ENCODE measurements around the gene TBC1D3B.
A peak's percentile ranks its signal among the peaks of the same experiment; 100 is the strongest.
"Not testable (repeated sequence)": the region's sequence is repeated elsewhere in the genome, so short reads cannot be mapped to it uniquely, and the experiment has no call there.

Gene TBC1D3B

GRCh38 chr17:36197387-36197703 is 20.9 kb upstream of the TBC1D3B start:
- peaks cover 7% of the 10 kb centered on the region for H3K4me1 Mint-ChIP-seq
- H3K27ac Mint-ChIP-seq: peak overlapping the region in 1 of 3 experiments; percentile 29
- peaks cover 27% of the 10 kb centered on the region for H3K27me3 Mint-ChIP-seq (ENCODE audit: low read depth)
- no peaks in the 10 kb centered on the region for H3K9me3 Mint-ChIP-seq
- no peak overlapping the region for H3K4me3 Mint-ChIP-seq
- TF ChIP-seq CTCF (IDR thresholded peaks at IDR 0.05; ENCODE audit: unreplicated experiment in 3 of 3): no peak
- H3K36me3 Mint-ChIP-seq (ENCODE audit: low read depth): no peaks in the 10 kb centered on the region

- Mint-ChIP-seq H3K4me1 (peaks cover 11% of the 10 kb centered on the region), H3K9me3 (no peaks in the 10 kb centered on the region), H3K4me3 (no peak overlapping the region), H3K27ac (no peak overlapping the region), H3K27me3 (ENCODE audit: low read depth) (peaks cover 30% of the 10 kb centered on the region), H3K36me3 (ENCODE audit: low read depth) (no peaks in the 10 kb centered on the region)
- TF ChIP-seq CTCF (IDR thresholded peaks at IDR 0.05; ENCODE audit: unreplicated experiment in 3 of 3): no peak
Measured at GRCh38 chr17:36196131-36196486, 19.7 kb upstream of the TBC1D3B start.

GRCh38 chr17:36195434-36196130 is 19.1 kb upstream of the TBC1D3B start:
- Mint-ChIP-seq H3K4me1 (peaks cover 11% of the 10 kb centered on the region), H3K36me3 (ENCODE audit: low read depth) (no peaks in the 10 kb centered on the region), H3K27ac (no peak overlapping the region), H3K9me3 (no peaks in the 10 kb centered on the region), H3K27me3 (ENCODE audit: low read depth) (peaks cover 30% of the 10 kb centered on the region), H3K4me3 (peak overlapping the region in 2 of 3 experiments; percentile 9 to 12)
- no peak for TF ChIP-seq CTCF (IDR thresholded peaks at IDR 0.05; ENCODE audit: unreplicated experiment in 3 of 3)

GRCh38 chr17:36194832-36195433 is 18.5 kb upstream of the TBC1D3B start:
- H3K4me3 Mint-ChIP-seq; H3K36me3 Mint-ChIP-seq (ENCODE audit: low read depth); H3K27ac Mint-ChIP-seq; H3K9me3 Mint-ChIP-seq: not testable (repeated sequence)
- Mint-ChIP-seq H3K27me3 (ENCODE audit: low read depth) (peaks cover 30% of the 10 kb centered on the region), H3K4me1 (peaks cover 11% of the 10 kb centered on the region)

- H3K4me3 Mint-ChIP-seq; H3K36me3 Mint-ChIP-seq (ENCODE audit: low read depth); H3K9me3 Mint-ChIP-seq; H3K27ac Mint-ChIP-seq: not testable (repeated sequence)
- Mint-ChIP-seq H3K27me3 (ENCODE audit: low read depth) (peaks cover 30% of the 10 kb centered on the region), H3K4me1 (peaks cover 11% of the 10 kb centered on the region)
Measured at GRCh38 chr17:36194147-36194831, 17.9 kb upstream of the TBC1D3B start.

- H3K27me3 Mint-ChIP-seq (ENCODE audit: low read depth): peaks cover 36% of the 10 kb centered on the region
- H3K27ac Mint-ChIP-seq: no peak overlapping the region
- TF ChIP-seq CTCF (IDR thresholded peaks at IDR 0.05; ENCODE audit: unreplicated experiment in 3 of 3): no peak
- H3K4me1 Mint-ChIP-seq: peaks cover 11% of the 10 kb centered on the region
- no peaks in the 10 kb centered on the region for H3K36me3 Mint-ChIP-seq (ENCODE audit: low read depth)
- H3K9me3 Mint-ChIP-seq: no peaks in the 10 kb centered on the region
- no peak overlapping the region for H3K4me3 Mint-ChIP-seq
Measured at GRCh38 chr17:36193216-36193775, 16.9 kb upstream of the TBC1D3B start.

GRCh38 chr17:36190549-36191330 is 14.3 kb upstream of the TBC1D3B start:
- Mint-ChIP-seq H3K27me3 (ENCODE audit: low read depth) (peaks cover 50% of the 10 kb centered on the region), H3K4me1 (peaks cover 11% of the 10 kb centered on the region)
- not testable (repeated sequence) for H3K27ac Mint-ChIP-seq; H3K9me3 Mint-ChIP-seq; H3K4me3 Mint-ChIP-seq; H3K36me3 Mint-ChIP-seq (ENCODE audit: low read depth)

- not testable (repeated sequence) for H3K27ac Mint-ChIP-seq; H3K36me3 Mint-ChIP-seq (ENCODE audit: low read depth)
Measured at GRCh38 chr17:36189993-36190392, 13.6 kb upstream of the TBC1D3B start.

More at GRCh38 chr17:36189993-36190392, 13.6 kb upstream of the TBC1D3B start:
- not testable (repeated sequence) for H3K4me1 Mint-ChIP-seq, H3K4me3 Mint-ChIP-seq, H3K9me3 Mint-ChIP-seq
- peaks cover 52% of the 10 kb centered on the region for H3K27me3 Mint-ChIP-seq (ENCODE audit: low read depth)
